NT2/D1 (cell line): Measurements from ENCODE around the gene ERGIC3.
A peak's percentile ranks its signal among the peaks of the same experiment; 100 is the strongest.

Experiments
- DNase-seq: peaks from one replicate; pipeline ENCODE4 v3.0.0-alpha.2; 2011; ENCODE audit warnings: low read depth, low spot score
- H3K27me3 ChIP-seq: 2 replicates; pipeline ENCODE4 v1.6.0; 2011; ENCODE audit warnings: mild to moderate bottlenecking; ENCODE audit not compliant: insufficient read length, insufficient read depth
- H3K36me3 ChIP-seq: 2 replicates; pipeline ENCODE4 v1.6.1; 2011; ENCODE audit warnings: mild to moderate bottlenecking, low read length, mixed read lengths; ENCODE audit not compliant: insufficient read depth, insufficient read length
- H3K4me1 ChIP-seq: 2 replicates; pipeline ENCODE4 v1.5.1; 2011; ENCODE audit not compliant: insufficient read depth, insufficient read length
- H3K4me3 ChIP-seq: 2 replicates; pipeline ENCODE4 v1.5.1; 2011; ENCODE audit warnings: low read depth; ENCODE audit not compliant: insufficient read length
- H3K9ac ChIP-seq: 2 replicates; pipeline ENCODE4 v1.6.0; 2011; ENCODE audit warnings: low read depth; ENCODE audit not compliant: insufficient read length
- H3K9me3 ChIP-seq: 2 replicates; pipeline ENCODE4 v1.5.1; 2011; ENCODE audit warnings: mild to moderate bottlenecking, low read length; ENCODE audit not compliant: insufficient read depth
- SUZ12 ChIP-seq: IDR thresholded peaks from 2 replicates; pipeline ENCODE4 v1.6.1; 2011; ENCODE audit not compliant: insufficient read length, insufficient read depth; ENCODE audit errors: extremely low read depth
- YY1 ChIP-seq: IDR thresholded peaks from 2 replicates; pipeline ENCODE4 v1.6.1; 2011; ENCODE audit not compliant: insufficient read length, insufficient read depth
- ZNF274 ChIP-seq: IDR thresholded peaks from 2 replicates; pipeline ENCODE4 v1.6.1; 2011; ENCODE audit warnings: mild to moderate bottlenecking, low read depth, low read length

Gene ERGIC3

GRCh38 chr20:35518955-35519354 is 22.9 kb upstream of the ERGIC3 start:
- H3K27me3 ChIP-seq: no peaks in the 10 kb centered on the region
- DNase-seq: no peak
- H3K9me3 ChIP-seq: no peaks in the 10 kb centered on the region
- no peak overlapping the region for H3K4me3 ChIP-seq
- H3K4me1 ChIP-seq: peaks cover 2% of the 10 kb centered on the region
- H3K9ac ChIP-seq: no peak overlapping the region
- peaks cover 20% of the 10 kb centered on the region for H3K36me3 ChIP-seq
- no peak for TF ChIP-seq YY1
- TF ChIP-seq SUZ12: no peak
- no peak for TF ChIP-seq ZNF274

- DNase-seq: no peak
- H3K9me3 ChIP-seq: peaks cover 5% of the 10 kb centered on the region; the same call in 1 of the 2 replicates
- no peak overlapping the region for H3K4me3 ChIP-seq
- H3K36me3 ChIP-seq: no peaks in the 10 kb centered on the region
- no peak overlapping the region for H3K9ac ChIP-seq
- TF ChIP-seq YY1: no peak
- no peak for TF ChIP-seq ZNF274
- TF ChIP-seq SUZ12: no peak
- peaks cover 3% of the 10 kb centered on the region for H3K4me1 ChIP-seq
- H3K27me3 ChIP-seq: no peaks in the 10 kb centered on the region
These were observed 18.5 kb upstream of the ERGIC3 start for GRCh38 chr20:35523298-35523888.

- H3K27me3 ChIP-seq: no peaks in the 10 kb centered on the region
- H3K36me3 ChIP-seq: no peaks in the 10 kb centered on the region
- no peak overlapping the region for H3K9ac ChIP-seq
- peaks cover 4% of the 10 kb centered on the region for H3K4me1 ChIP-seq
- no peak overlapping the region for H3K4me3 ChIP-seq
- peaks cover 5% of the 10 kb centered on the region; the same call in 1 of the 2 replicates for H3K9me3 ChIP-seq
- no peak for DNase-seq
- TF ChIP-seq ZNF274 (no peak), SUZ12 (no peak), YY1 (no peak)
These were observed 16.2 kb upstream of the ERGIC3 start for GRCh38 chr20:35525639-35526038.

GRCh38 chr20:35527122-35527769 is 14.6 kb upstream of the ERGIC3 start:
- no peaks in the 10 kb centered on the region for H3K36me3 ChIP-seq
- H3K9ac ChIP-seq: no peak overlapping the region
- DNase-seq: no peak
- peaks cover 5% of the 10 kb centered on the region; the same call in 1 of the 2 replicates for H3K9me3 ChIP-seq
- no peak for TF ChIP-seq ZNF274
- no peak for TF ChIP-seq YY1
- H3K27me3 ChIP-seq: no peaks in the 10 kb centered on the region
- peaks cover 3% of the 10 kb centered on the region for H3K4me1 ChIP-seq
- H3K4me3 ChIP-seq: no peak overlapping the region

- no peak within 1 kb of the TSS for H3K4me3 ChIP-seq
- H3K27me3 ChIP-seq: no peaks in the 10 kb centered on the region
- no peak within 1 kb of the TSS for H3K9ac ChIP-seq
- H3K9me3 ChIP-seq: peaks cover 5% of the 10 kb centered on the region; the same call in 1 of the 2 replicates
- H3K4me1 ChIP-seq: peaks cover 3% of the 10 kb centered on the region
- no peak for DNase-seq
- H3K36me3 ChIP-seq: no peaks in the 10 kb centered on the region
- no peak for TF ChIP-seq ZNF274
- TF ChIP-seq SUZ12: no peak
- TF ChIP-seq YY1: no peak
These were observed 12.3 kb upstream of the ERGIC3 start, which contains the start of gene C20orf173 for GRCh38 chr20:35529552-35529951. Gene C20orf173 (minus strand): TSS chr20:35529652. CDS start chr20:35529373, 279 bp downstream.

- DNase-seq: no peak
- TF ChIP-seq ZNF274: no peak
- H3K4me1 ChIP-seq: peaks cover 5% of the 10 kb centered on the region
- H3K9ac ChIP-seq: no peak overlapping the region
- H3K4me3 ChIP-seq: no peak overlapping the region
- H3K36me3 ChIP-seq: peaks cover 22% of the 10 kb centered on the region
- H3K27me3 ChIP-seq: no peaks in the 10 kb centered on the region
- H3K9me3 ChIP-seq: no peaks in the 10 kb centered on the region
These were observed 2.1 kb upstream of the ERGIC3 start for GRCh38 chr20:35539756-35540212.

- H3K4me3 ChIP-seq: peak overlapping the region; percentile 15
- H3K9me3 ChIP-seq: no peaks in the 10 kb centered on the region
- H3K9ac ChIP-seq: peak overlapping the region; percentile 61
- H3K36me3 ChIP-seq: peaks cover 34% of the 10 kb centered on the region
- peaks cover 5% of the 10 kb centered on the region for H3K4me1 ChIP-seq
- no peaks in the 10 kb centered on the region for H3K27me3 ChIP-seq
- no peak for TF ChIP-seq YY1
- no peak for DNase-seq
These were observed 628 bp upstream of the ERGIC3 start for GRCh38 chr20:35541118-35541782.
